K562 (cell line): Measurements from ENCODE around the gene IL6ST. TPM values are rescaled to one million over a fixed set of nuclear protein-coding genes. Genes with fewer than 3 reads are reported as not detected.

Source experiments
- ATAC-seq: fragments of 200-7000 bp; cut with Tn5 transposase; 3 replicates; pipeline ENCODE4 v1.9.1; 2020; ENCODE audit warnings: moderate library complexity
- BruUV-seq: library from RNA; stranded (reverse); fragments of 400-500 nt; replicated peaks from 2 replicates; lab custom pipeline; 2021; lab: Mats Ljungman, UMichigan
- CTCF ChIA-PET: fragments of 300-600 bp; formaldehyde crosslinking; extraction: SDS; loops from one replicate; lab custom pipeline; 2021; ENCODE audit warnings: low intra/inter-chr PET ratio; lab: Yijun Ruan, JAX
- POLR2A ChIA-PET: fragments of 300-600, 350-650 bp; sonication (Branson Sonifier 250); formaldehyde crosslinking; extraction: SDS; loops from one replicate; lab custom pipeline; 2021; ENCODE audit warnings: antibody characterized with exemption, inconsistent platforms; lab: Yijun Ruan, JAX
- DNase-seq, 4 experiments: peaks; one replicate each; pipeline versions ENCODE4 v3.0.0 to v3.0.0-alpha.2; 2011 to 2018; ENCODE audit warnings: low spot score in 3 of 4, mixed read lengths in 3 of 4; ENCODE audit errors: extremely low read depth in 1 of 4
- FAIRE-seq: peaks from 2 replicates; lab custom pipeline; 2011; peaks lifted over from hg19 to GRCh38; lab: Jason Lieb, UNC
- H2AFZ ChIP-seq: 2 replicates; pipeline ENCODE4 v1.6.0; 2011; ENCODE audit warnings: low read depth, low read length, control low read depth, inconsistent platforms
- H3K27ac ChIP-seq: fragments of 200-600 bp; 3 replicates; pipeline ENCODE4 v1.8.0; 2011; ENCODE audit warnings: low read depth, mild to moderate bottlenecking, control low read depth, inconsistent platforms, low read length, moderate library complexity, mixed read lengths; ENCODE audit errors: extremely low read depth
- H3K27me3 ChIP-seq, 2 experiments: fragments of 300-600 bp in 1 of 2; 2 replicates in 1 of 2; 3 replicates in 1 of 2; pipeline versions ENCODE4 v1.6.0 to v1.8.0; 2011; ENCODE audit warnings: inconsistent platforms in 2 of 2, low read length in 2 of 2, mild to moderate bottlenecking in 1 of 2, mixed read lengths in 1 of 2, moderate library complexity in 1 of 2; ENCODE audit not compliant: control insufficient read depth in 2 of 2, insufficient read depth in 2 of 2
- H3K36me3 ChIP-seq: fragments of 300-600 bp; 3 replicates; pipeline ENCODE4 v1.8.0; 2011; ENCODE audit warnings: mild to moderate bottlenecking, low read length, inconsistent platforms; ENCODE audit not compliant: control insufficient read depth, insufficient read depth
- H3K4me1 ChIP-seq, 2 experiments: fragments of 200-600 bp in 1 of 2; replicated peaks in 1 of 2; 2 replicates in 1 of 2; 3 replicates in 1 of 2; pipeline versions ENCODE4 v1.5.1 to v1.8.0; 2011; ENCODE audit warnings: inconsistent platforms in 2 of 2, low read length in 2 of 2, mild to moderate bottlenecking in 1 of 2, mixed read lengths in 1 of 2, moderate library complexity in 1 of 2; ENCODE audit not compliant: control insufficient read depth in 2 of 2, insufficient read depth in 2 of 2
- H3K4me2 ChIP-seq: 2 replicates; pipeline ENCODE4 v1.6.1; 2011; ENCODE audit warnings: low read length, control low read depth, inconsistent platforms, mixed read lengths; ENCODE audit not compliant: insufficient read depth
- H3K4me3 ChIP-seq: fragments of 200-600 bp; sonication (generic), shearing (Covaris generic); 2 replicates; pipeline ENCODE4 v1.5.1; 2016; ENCODE audit warnings: control low read depth, inconsistent platforms
- H3K79me2 ChIP-seq: fragments of 200-600 bp; 3 replicates; pipeline ENCODE4 v1.8.0; 2011; ENCODE audit warnings: low read length, inconsistent platforms; ENCODE audit not compliant: control insufficient read depth, insufficient read depth
- H3K9ac ChIP-seq, 2 experiments: 2 replicates each; pipeline versions ENCODE4 v1.6.0 to v1.6.1; 2011; ENCODE audit warnings: low read depth in 2 of 2, low read length in 2 of 2, control low read depth in 1 of 2, inconsistent platforms in 1 of 2, mild to moderate bottlenecking in 1 of 2, mixed read lengths in 1 of 2; ENCODE audit not compliant: insufficient read depth in 1 of 2
- H3K9me1 ChIP-seq: one replicate; pipeline ENCODE4 v1.6.0; 2011; ENCODE audit warnings: inconsistent platforms, mild to moderate bottlenecking, low read length, moderate library complexity; ENCODE audit not compliant: control insufficient read depth, insufficient read depth
- H3K9me3 ChIP-seq: replicated peaks from 2 replicates; pipeline ENCODE4 v1.5.1; 2011; ENCODE audit warnings: low read depth, low read length, inconsistent platforms; ENCODE audit not compliant: control insufficient read depth, insufficient read depth
- H4K20me1 ChIP-seq: replicated peaks from 2 replicates; pipeline ENCODE4 v1.6.1; 2011; ENCODE audit warnings: low read length, inconsistent platforms, mixed read lengths; ENCODE audit not compliant: control insufficient read depth, insufficient read depth
- BMI1 ChIP-seq: fragments of 150-350 bp; IDR thresholded peaks from 2 replicates; pipeline ENCODE4 v1.6.1; 2014; ENCODE audit warnings: low read length
- DMBX1 ChIP-seq: fragments of 250-450 bp; sonication (Bioruptor Pico); IDR thresholded peaks from 2 replicates; pipeline ENCODE4 v1.8.0; 2022; ENCODE audit warnings: inconsistent platforms, mild to moderate bottlenecking, moderate library complexity, borderline replicate concordance
- FOXO4 ChIP-seq: fragments of 450-650 bp; formaldehyde crosslinking; IDR thresholded peaks from 2 replicates; pipeline ENCODE4 v1.4.0; 2020; ENCODE audit warnings: mild to moderate bottlenecking, moderate library complexity
- GABPA ChIP-seq: fragments of 200-800 bp; sonication (Bioruptor generic); conservative IDR thresholded peaks from 2 replicates; pipeline ENCODE4 v1.6.1; 2016; ENCODE audit warnings: low read depth, missing genetic modification characterization, missing compliant biosample characterization
- KLF10 ChIP-seq: fragments of 250-450 bp; sonication (Bioruptor Pico); IDR thresholded peaks from 2 replicates; pipeline ENCODE4 v1.6.1; 2021; ENCODE audit warnings: matching md5 sums
- LARP7 ChIP-seq: fragments of 450-650 bp; IDR thresholded peaks from 2 replicates; pipeline ENCODE4 v1.6.1; 2016
- ZKSCAN8 ChIP-seq: fragments of 200-800 bp; sonication (Bioruptor generic); IDR thresholded peaks from 2 replicates; pipeline ENCODE4 v1.6.1; 2016; ENCODE audit warnings: missing genetic modification characterization, missing compliant biosample characterization
- ZNF449 ChIP-seq: fragments of 250-450 bp; sonication (Bioruptor Pico); IDR thresholded peaks from 2 replicates; pipeline ENCODE4 v1.8.0; 2022; ENCODE audit warnings: moderate library complexity, mild to moderate bottlenecking, inconsistent platforms
- ZNF668 ChIP-seq: fragments of 250-450 bp; sonication (Bioruptor Pico); IDR thresholded peaks from 2 replicates; pipeline ENCODE4 v1.8.0; 2022; ENCODE audit warnings: mild to moderate bottlenecking, inconsistent platforms
- ZNF76 ChIP-seq: fragments of 250-450 bp; sonication (Bioruptor Pico); IDR thresholded peaks from 2 replicates; pipeline ENCODE4 v1.4.0; 2020; ENCODE audit warnings: mild to moderate bottlenecking, moderate library complexity, borderline replicate concordance
- WGBS: fragments of 100-300 bp; shearing (Covaris generic); methylation state at CpG from one replicate; pipeline ENCODE4 v1.1.6; 2016; ENCODE audit warnings: low coverage, mixed read lengths; ENCODE audit not compliant: insufficient coverage; ENCODE audit errors: missing lambda C conversion rate; 5-methylcytosine and 5-hydroxymethylcytosine counted together
- in situ Hi-C: fragments of 300-500 bp; cut with MboI; formaldehyde crosslinking; loops from 4 replicates; pipeline ENCODE4 v1.15.0; 2018; ENCODE audit warnings: inconsistent platforms, mixed read lengths
- intact Hi-C: fragments of 100-400 bp; cut with micrococcal nuclease; formaldehyde crosslinking; loops from 2 replicates; pipeline ENCODE4 v1.14.2; 2022
- polyA plus RNA-seq, 8 experiments: library from polyadenylated mRNA; depleted of rRNA in 4 of 8; stranded (reverse) in 5 of 8; unstranded in 3 of 8; fragments of >200 nt; fragmentation: Nextera tagmentation in 2 of 8; fragmentation: Illumina TruSeq in 1 of 8; extraction: Ambion mirVana in 2 of 8; extraction: Trizol in 1 of 8; gene quantifications; 2 replicates each; pipeline versions ENCODE4 v1.2.1 to v1.2.3, GENCODE V29; 2011 to 2014; ENCODE audit warnings: inconsistent platforms in 1 of 8, missing spikeins in 1 of 8
- total RNA-seq, 7 experiments: library from RNA; depleted of rRNA in 6 of 7; stranded (reverse); fragments of >200 nt in 6 of 7; fragmentation: Illumina TruSeq in 2 of 7; extraction: Trizol in 2 of 7; gene quantifications; 2 replicates each; pipeline versions ENCODE4 v1.2.1 to v1.2.3, GENCODE V29; 2011 to 2021; ENCODE audit warnings: low replicate concordance in 1 of 7
- TF ChIP-seq, protein P1 (sequence below), 2 experiments: fragments of 450-650 bp in 1 of 2; sonication (generic) in 1 of 2; formaldehyde crosslinking in 1 of 2; IDR thresholded peaks; 2 replicates each; pipeline versions ENCODE4 v1.7.1 to v1.9.0; 2016 to 2022; ENCODE audit warnings: inconsistent platforms in 1 of 2, mild to moderate bottlenecking in 1 of 2, missing genetic modification reagents in 1 of 2

The IL6ST gene
- total and polyA plus RNA-seq, 9 of the 15 experiments (the other 6 are each of a cell fraction or from before 2014, with no cell fraction given): 2.0 to 27.0 (median 7.9) TPM

DNA sequence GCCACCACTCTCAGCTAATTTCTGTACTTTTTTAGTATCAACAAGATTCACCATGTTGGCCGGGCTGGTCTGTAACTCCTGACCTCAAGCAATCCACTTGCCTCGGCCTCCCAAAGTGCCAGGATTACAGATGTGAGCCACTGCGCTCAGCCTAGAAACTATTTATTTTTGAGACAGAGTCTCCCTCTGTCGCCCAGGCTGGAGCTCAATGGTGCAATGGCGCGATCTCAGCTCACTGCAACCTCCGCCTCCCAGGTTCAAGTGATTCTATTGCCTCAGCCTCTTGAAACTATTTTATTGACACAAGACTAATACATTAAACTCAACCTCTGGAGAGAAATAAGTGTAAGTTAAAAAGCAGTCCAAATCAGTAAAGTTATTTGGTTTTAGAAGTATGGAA is 34.0 kb downstream of the IL6ST start:
- intact Hi-C loops: no loop called here
- Histone ChIP-seq H3K27ac (no peak overlapping the region), H3K4me1 (no peaks in the 10 kb centered on the region), H2AFZ (no peak overlapping the region), H3K4me3 (no peak overlapping the region), H3K27me3 (no peaks in the 10 kb centered on the region), H3K9me3 (no peaks in the 10 kb centered on the region)
- POLR2A ChIA-PET: interaction anchor here (1.0 kb wide), 1 partner anchor 9 kb away, joined by 3 read pairs; no protein-coding TSS in a partner anchor
- in situ Hi-C loops: no loop called here
- 96% methylated on average over 7 of the region's 7 CpGs for WGBS
- no peak for ATAC-seq
- TF ChIP-seq KLF10 (no peak), DMBX1 (CRISPR knock-in tag) (no peak), GABPA (tag) (no peak), BMI1 (no peak), LARP7 (no peak), FOXO4 (no peak), ZKSCAN8 (CRISPR knock-in tag) (no peak), ZNF449 (CRISPR knock-in tag) (no peak), ZNF76 (CRISPR knock-in tag) (no peak), ZNF668 (CRISPR knock-in tag) (no peak)
- TF ChIP-seq, protein P1, sequence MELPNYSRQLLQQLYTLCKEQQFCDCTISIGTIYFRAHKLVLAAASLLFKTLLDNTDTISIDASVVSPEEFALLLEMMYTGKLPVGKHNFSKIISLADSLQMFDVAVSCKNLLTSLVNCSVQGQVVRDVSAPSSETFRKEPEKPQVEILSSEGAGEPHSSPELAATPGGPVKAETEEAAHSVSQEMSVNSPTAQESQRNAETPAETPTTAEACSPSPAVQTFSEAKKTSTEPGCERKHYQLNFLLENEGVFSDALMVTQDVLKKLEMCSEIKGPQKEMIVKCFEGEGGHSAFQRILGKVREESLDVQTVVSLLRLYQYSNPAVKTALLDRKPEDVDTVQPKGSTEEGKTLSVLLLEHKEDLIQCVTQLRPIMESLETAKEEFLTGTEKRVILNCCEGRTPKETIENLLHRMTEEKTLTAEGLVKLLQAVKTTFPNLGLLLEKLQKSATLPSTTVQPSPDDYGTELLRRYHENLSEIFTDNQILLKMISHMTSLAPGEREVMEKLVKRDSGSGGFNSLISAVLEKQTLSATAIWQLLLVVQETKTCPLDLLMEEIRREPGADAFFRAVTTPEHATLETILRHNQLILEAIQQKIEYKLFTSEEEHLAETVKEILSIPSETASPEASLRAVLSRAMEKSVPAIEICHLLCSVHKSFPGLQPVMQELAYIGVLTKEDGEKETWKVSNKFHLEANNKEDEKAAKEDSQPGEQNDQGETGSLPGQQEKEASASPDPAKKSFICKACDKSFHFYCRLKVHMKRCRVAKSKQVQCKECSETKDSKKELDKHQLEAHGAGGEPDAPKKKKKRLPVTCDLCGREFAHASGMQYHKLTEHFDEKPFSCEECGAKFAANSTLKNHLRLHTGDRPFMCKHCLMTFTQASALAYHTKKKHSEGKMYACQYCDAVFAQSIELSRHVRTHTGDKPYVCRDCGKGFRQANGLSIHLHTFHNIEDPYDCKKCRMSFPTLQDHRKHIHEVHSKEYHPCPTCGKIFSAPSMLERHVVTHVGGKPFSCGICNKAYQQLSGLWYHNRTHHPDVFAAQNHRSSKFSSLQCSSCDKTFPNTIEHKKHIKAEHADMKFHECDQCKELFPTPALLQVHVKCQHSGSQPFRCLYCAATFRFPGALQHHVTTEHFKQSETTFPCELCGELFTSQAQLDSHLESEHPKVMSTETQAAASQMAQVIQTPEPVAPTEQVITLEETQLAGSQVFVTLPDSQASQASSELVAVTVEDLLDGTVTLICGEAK (IDR thresholded peaks at IDR 0.05): no peak
- TF ChIP-seq, protein P1 (CRISPR knock-in tag; IDR thresholded peaks at IDR 0.05): no peak
- TF ChIP-seq, all 486 proteins: peak for 0
- CTCF ChIA-PET: no interaction called here
- BruUV-seq: no TSS peak
- Histone ChIP-seq H3K9ac (no peak overlapping the region), H3K9me1 (no peaks in the 10 kb centered on the region), H3K4me2 (no peak overlapping the region), H4K20me1 (no peaks in the 10 kb centered on the region), H3K79me2 (no peaks in the 10 kb centered on the region), H3K36me3 (peaks cover 24% of the 10 kb centered on the region)
- FAIRE-seq: no peak
- DNase-seq: no peak
